Ramos (cell line): ENCODE results near the gene TEX2.

Source experiments
- in situ Hi-C: fragments of 300-500 bp; cut with MboI; formaldehyde crosslinking; loops from one replicate; pipeline ENCODE4 v1.14.3; 2022; ENCODE audit warnings: low sequenced_read_pairs; ENCODE audit not compliant: unreplicated experiment

The TEX2 gene

DNA sequence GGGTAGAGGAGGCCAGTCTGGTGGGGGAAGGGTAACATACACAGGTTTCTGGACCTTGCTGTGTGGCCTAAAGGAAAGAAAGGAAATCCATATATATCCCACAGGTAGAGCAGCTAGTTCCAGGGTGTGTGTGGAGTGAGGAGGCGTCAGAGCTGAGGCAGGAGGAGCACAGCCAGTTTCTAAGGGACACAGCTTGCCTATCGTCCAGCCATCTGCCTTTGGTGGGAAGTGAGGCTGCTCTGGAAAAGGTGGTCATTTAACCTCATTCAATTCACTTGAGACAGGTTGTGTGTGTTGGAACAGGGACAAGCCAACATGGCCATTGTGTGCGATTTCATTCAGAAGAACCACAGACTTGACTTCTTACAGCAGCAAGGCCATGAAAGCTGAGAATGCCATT lies 96.2 kb downstream of the TEX2 start:
- in situ Hi-C loops: no loop called here

DNA sequence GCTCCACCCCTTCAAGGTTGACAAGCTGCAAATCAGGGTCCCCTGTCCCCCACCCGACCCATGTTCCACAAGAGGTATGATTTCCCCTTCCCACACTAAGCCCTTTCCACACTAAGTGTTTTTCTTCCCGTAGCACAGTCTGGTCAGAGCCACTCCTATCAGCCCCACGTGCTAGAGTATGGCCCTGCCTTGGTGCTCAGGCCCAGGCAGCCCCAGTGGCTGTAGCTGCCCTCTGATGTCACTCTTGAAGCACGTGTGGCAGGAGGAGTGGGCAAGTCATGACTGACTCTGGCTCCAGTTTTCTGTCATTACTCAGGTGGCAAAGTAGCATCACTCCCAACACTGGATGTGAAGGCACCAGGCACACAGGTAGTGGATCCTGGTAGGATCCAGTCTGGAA lies 97.7 kb downstream of the TEX2 start:
- in situ Hi-C loops: no loop called here

DNA sequence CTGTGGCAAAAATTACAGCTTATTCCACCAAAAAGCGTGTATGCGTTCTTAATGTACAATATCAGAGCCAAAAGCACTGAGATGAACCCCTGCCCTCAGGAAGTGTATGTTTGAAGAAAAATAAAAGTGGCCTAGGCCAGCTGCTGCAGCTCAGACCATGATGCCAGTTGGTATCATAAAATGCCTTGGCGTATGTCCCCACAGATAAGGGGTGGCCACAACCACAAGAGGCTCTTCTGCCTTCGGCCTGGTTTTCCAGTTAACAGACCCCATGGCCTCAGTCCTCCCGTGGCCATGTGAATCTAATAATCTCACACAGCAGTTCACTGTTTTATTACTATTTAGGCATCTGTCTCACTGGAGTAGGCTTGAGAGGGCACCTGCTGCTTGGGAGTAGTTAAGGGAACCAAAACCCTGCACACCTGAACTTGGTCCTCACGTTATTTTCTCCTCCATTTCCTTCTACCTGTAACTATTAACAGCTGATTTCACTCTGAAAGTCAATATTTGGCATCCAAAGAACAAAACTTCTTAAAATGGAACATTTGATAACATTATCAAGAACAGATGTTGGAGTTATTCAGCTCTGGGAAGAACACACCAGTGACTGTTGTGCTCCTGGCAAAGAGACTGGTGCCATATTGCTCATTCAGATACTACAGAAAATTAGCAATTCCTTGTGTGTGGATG lies 98.3 kb downstream of the TEX2 start:
- in situ Hi-C loops: no loop called here

DNA sequence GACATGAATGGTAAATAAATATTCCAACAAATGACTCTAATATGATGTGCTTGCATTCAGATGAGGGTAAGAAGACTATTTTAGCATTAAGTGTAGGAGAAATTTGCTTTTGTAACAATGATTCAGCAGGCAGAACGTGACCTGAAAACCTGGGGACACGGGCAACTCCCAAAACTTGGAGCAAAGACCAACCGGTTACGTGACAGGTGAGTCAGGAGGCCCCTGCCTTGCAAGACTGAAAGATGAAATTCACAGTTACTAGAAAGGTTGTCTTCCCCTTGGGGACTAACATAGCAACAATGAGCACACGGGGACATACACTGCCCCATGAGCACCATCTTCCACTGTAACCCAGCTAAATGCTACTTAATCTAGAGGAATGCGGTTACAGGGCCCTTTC lies 99.6 kb downstream of the TEX2 start:
- in situ Hi-C loops: no loop called here

DNA sequence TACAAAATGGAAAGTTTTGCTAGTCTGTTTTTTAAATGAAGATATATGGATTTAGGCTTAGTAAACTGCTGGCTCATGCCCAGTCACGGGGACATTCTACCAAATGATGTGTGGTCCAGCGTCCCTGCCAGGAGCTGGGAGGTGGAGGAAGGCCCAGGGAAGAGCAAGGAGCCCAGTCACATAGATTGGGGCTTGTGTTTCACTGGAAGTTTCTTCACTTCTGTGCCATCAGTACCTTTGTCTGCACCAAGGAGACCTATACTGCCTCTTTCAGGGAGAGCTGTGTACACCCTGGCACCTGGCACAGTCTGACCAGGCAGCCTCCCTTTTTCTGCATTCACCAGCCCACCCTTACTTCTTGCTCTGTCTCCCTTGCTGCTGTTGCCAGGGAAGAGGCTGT lies 100.5 kb downstream of the TEX2 start:
- in situ Hi-C loops: no loop called here

DNA sequence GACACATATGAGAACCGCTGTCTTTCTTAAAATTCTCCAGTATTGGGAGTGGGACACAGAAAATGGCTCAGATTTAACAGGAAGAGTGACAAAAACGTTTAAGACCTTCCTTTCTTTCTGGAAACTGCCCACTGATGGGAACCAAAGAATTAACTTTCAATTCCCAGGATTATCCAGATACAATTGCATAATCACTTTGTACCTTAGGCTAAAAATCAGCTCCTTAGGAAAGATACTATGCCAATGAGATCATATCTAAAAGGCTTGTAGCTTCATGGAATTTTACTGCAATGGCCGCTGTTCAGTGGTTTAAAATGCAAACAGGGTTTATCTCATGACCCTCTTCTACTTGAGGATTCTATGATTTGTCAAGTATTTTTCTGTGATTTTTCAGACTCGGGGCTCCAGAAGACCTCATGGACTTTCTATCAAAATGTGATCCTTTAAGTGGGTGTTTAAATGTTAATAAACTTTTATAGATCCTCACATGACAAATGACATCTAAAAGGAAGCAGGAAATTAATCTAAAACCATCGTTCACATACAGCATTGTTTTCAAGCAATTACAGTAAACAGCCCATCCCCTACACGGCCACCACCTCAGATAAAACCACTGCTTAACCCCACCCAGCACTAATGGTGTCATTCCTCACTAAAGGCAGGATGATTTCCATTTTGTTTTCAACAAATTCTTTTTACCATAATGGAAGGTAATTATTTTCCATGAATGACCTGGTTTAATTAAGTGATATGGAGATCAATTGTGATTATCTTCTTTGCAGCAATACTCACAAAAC lies 101.5 kb downstream of the TEX2 start:
- in situ Hi-C loops: no loop called here

DNA sequence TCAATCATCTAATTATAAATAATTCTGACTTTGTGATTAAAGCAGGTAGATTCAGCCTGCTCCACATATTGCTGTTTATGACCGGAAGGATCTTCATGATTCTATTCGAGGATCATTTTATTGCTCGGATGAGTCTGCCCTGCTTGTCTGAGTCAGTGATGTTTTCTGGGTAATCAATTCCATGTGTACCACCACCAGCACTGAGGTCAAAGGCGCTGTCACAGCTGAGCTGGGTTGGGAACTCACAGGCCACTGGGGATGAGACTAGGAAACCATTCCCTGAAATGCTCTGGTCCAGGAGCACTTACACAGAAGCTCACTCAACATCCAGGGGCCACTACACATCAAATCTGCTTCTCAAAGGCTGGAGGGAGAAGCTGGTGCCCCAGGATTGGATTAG lies 102.7 kb downstream of the TEX2 start:
- in situ Hi-C loops: no loop called here

DNA sequence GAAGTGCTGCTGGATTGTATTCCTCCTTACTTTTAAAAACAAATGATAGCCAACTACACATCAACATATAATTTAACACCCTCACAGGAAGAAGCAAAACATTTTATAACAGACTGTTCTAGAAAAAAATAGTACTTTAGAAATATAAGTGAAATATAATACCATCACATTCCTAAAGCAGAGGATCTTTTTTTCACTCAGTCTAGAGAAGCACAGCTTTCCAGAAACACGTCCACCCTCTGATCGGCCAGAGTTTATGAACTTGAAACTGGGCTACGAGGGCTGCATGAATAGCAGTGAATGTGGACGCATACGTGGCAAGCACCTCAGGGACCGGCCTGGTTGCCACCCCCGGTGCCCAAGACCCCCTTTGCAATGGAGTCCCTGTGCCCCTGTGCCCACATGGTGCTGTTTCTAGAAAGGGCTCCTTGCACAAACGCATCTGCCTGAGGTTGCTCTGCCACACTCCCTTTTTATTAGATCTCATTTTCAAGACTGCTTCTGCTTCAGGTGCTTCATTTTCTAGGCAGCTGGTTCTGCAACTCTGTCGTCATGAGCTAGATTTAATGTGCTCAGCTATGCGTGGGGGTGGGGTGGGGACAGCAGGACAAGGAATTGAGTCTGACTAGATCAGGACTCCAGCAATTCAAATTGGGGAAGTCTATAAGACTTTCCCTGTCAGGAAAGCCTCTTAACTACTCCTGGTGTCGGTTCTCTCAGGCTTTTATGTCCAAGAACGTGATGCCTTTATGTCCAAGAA lies 104.0 kb downstream of the TEX2 start:
- in situ Hi-C loops: no loop called here

DNA sequence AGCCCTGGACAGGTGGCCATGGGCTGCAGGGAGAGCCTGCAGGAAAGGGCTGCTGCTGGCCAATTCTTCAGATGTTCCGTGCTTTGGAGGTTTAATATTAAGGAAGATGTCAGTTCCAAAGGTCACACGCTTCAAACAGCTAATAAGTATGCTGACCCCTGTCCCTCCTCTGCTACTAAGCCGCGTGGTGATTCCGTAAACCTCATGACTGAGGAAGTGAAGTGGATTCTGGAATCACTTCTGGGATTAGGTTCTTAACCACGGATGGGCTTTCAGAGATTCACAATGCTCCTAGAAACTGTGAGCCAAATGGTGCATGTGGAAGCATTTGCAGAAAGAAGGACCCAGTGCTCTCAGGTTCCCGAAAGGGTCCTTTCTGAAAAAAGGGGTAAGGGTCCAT lies 104.7 kb downstream of the TEX2 start:
- in situ Hi-C loops: no loop called here

DNA sequence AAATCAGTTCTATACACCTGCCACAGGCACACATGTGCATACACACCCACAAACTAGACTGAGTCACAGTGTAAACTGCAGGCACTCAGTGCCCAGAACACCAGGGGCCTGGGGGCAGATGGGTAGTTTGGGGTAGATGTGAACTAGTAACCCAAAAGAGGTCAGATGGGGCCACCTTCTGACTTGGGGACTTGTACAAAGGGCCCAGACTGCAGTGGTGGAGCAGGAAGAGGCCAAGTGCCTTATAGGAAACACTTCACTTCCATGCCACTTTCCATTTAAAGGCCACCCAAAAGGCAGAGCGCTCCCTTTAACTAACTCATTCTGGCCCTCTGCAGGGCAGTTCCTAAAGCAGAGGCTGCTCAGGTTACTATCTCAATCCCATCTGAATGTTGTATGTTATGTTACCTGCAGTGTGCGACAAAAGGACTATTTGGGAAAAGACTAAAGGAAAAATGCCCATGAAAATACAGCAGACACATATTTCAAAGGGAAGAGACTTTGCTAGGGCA lies 105.3 kb downstream of the TEX2 start:
- in situ Hi-C loops: no loop called here

DNA sequence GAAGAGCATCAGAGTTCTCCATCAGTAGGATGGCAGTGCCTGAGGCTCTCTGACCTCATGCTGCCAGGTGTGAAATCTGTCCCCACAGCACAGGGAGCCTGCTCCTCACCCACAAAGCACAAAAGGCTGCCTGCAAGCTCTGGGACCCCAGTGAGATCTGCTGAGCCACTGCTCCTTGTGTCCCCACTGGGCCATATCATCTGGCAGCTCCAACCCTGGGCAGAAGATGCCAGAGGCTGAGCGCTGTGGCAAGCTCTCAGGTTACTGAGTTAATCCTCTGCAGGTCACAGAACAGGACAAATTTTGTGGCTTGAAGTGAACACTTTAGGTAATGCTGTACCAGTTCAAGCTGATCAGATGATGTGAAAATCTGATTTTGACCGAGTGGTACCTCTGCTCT lies 106.4 kb downstream of the TEX2 start:
- in situ Hi-C loops: no loop called here

DNA sequence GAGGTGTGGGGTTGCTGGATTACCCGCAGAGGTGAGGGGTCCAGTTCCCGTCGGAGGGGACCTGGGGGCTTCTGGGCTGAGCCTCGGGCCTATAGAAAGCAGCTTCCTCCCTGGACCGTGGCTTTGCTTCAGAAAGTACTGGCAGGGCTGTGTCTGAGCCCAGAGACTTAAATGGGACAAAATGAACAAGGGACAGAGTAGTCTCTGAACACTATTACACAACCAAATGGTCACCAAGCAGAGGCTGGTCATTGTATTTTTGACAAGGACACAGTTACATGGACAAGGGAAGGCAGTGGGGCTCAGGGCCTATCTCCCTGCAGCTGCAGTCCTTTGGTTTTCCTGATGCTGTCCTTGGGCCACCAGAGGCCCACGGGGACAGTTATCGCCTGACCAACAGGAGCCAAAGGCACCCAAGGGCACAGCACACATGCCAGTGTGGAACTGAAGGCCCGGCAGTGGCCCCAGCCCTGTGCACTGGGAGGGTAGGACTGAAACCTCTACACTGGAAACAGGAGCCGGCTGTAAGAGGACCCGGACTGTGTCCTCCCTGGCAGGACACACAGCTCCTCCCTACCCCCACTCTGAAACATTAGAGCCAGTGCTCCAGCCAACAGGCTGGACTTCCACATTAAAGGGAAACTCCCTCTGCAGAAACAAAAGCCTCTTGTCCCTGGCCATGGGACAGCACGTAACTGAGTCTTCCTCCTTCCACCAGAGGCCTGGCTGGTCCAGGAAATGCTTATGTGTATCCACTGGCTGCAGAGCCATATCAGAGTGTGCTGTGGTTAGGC lies 107.1 kb downstream of the TEX2 start:
- in situ Hi-C loops: no loop called here

DNA sequence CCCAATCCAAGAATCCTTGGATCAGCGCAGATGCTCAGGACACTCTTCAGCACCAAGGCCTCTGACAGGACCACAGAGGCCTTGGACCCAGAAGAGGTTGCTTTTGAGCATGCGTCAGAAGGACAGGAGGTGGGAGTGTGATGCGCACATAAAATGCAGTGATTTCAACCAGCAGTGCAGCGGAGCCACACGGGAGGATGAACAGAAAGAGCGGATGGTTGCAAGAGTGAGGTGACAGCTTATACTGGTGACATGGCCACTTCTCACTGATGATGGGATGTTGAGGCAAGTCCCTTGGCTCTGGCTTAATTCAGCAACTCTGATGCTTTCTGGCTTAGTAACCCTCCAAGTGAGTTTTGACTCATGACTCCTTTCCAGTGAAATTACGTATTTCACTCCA lies 107.9 kb downstream of the TEX2 start:
- in situ Hi-C loops: no loop called here

DNA sequence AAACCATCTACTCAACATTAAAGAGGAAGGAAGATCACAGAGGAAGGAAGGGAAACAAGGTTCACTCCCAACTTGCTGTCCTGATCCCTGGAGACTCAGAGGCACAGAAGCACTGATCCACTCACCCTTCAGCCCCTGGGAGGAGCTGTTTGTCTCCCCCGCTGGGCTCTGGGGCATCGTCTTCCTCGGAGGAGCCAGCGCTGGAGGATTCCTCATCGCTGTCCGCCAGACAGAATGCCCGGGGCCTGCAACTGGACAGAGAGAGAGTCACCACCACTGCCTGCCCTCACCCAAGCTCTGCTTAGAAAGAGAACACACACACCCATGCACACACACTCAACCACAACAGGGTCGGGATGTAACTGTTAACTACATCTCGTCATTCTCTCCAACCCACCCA lies 108.3 kb downstream of the TEX2 start:
- in situ Hi-C loops: no loop called here

DNA sequence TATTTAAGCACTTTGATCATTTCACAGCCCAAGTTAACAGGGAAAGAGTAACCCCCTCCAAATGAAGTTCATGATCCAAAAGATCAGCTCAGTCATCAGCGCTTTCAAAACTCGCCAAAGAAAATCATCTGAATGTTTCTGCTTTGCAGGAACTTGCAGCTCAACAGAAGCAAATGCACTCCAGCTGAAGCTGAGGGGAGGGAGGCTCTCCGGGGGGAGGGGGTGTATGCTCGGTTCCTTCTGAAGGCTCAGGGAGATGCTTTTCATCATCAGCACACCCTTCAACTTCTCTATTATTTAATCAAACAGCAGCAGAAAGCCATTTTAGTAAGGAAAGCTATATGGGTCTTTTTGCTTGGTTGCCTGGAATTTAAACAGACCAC lies 108.8 kb downstream of the TEX2 start:
- in situ Hi-C loops: no loop called here

DNA sequence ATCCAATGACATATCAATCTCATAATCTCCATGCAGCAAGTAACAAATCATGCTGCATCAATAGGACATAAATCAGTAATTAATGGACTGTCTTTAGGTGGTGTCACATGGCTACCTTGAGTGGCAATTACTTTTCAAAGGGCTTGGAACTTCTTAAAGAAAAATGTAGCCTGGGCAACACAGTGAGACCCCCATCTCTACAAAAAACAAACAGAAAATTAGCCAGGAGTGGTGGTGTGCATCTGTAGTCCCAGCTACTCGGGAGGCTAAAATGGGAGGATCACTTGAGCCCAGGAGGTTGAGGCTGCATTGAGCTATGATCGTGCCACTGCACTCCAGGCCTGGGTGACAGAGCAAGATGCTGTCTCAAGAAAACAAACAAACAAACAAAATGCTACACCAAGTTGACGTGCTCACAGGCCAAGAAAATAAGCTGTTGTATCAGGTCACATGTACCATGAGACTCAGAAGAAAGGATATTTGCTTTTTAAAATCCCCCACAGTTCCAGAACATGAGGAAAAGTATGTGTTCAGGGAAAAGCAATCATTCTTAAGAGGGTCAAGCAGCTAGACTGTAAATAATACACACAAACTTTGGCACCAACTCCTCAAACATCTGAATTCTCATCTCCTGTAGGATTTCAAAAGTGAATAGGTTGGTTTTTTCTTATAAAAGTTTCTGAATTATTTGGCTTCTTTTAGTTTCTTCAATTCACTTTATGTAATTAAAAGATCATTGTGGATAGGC lies 109.3 kb downstream of the TEX2 start:
- in situ Hi-C loops: no loop called here

DNA sequence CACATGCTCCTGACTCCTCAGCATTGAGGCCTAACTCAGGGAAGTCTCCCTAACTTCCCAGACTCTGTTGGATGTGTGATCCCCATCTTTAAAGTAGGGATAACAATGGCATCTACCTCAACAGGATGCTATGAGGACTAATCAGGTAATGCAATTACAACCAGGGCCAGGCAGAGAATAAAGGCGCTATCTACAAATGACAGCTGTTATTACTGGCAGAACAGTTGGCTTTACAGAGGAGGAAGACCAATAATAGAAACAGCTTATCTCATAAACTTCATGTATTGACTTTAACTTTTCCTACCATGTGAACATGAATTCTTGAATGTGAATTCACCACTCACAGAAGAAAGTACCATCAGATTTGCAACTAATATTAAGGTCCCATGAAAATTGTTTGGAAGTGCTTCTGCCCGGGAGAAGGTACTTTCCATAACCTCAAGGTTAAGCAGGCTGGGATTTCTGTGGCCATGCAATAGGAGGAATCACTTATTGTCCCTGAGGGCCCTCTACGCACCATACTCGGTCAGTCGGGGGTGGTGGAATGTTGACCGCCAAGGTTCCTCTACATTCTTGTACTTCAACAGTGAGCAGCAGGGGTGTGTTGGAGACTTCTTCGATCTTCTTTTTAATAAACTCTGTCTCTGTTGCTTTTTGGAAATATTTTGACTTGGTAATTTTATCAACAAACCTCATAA lies 110.5 kb downstream of the TEX2 start:
- in situ Hi-C loops: no loop called here

DNA sequence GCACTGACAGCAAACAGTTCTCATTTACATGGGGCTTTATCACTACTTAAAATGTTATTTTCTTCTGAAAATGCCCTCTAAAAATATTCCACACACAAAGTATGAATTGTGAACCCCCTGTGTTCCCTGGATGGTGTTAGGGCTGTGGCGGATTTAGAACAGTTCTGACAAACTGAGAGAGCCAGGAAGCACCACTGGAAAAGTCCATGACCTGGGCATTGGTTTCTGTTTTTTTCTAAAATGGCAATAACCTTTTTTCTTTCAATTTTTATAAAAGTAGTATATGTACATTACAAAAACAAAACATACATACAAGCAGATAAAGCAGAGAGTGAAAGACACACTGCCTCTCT lies 112.1 kb downstream of the TEX2 start:
- in situ Hi-C loops: no loop called here
